Thyroid gland (tissue), 4 donors: ENCODE data around the gene WNK2. TPM values are rescaled to one million over a fixed set of nuclear protein-coding genes. Genes with fewer than 3 reads are reported as not detected.

Source experiments
- DNase-seq, 2 donors: peaks; one replicate each; pipeline ENCODE4 v3.0.0-alpha.2; 2019
- H3K27ac ChIP-seq, 3 donors: fragments of 200-600 bp; sonication (generic); 1 replicate in 2 of 3; 2 replicates in 1 of 3; pipeline ENCODE4 v1.5.1; 2016 to 2019; ENCODE audit warnings: mild to moderate bottlenecking in 1 of 3, moderate library complexity in 1 of 3
- H3K27me3 ChIP-seq: fragments of 200-600 bp; sonication (generic); one replicate; pipeline ENCODE4 v1.5.1; 2019
- H3K36me3 ChIP-seq, 2 donors: fragments of 200-600 bp; sonication (generic); one replicate each; pipeline ENCODE4 v1.5.1; 2016 to 2019
- H3K4me1 ChIP-seq, 2 donors: fragments of 200-600 bp; sonication (generic); one replicate each; pipeline ENCODE4 v1.5.1; 2017 to 2019
- H3K4me3 ChIP-seq, 3 donors: fragments of 200-600 bp; sonication (generic); replicated peaks in 1 of 3; 1 replicate in 2 of 3; 2 replicates in 1 of 3; pipeline ENCODE4 v1.5.1; 2016; ENCODE audit warnings: mild to moderate bottlenecking in 1 of 3
- H3K9me3 ChIP-seq: fragments of 200-600 bp; sonication (generic); one replicate; pipeline ENCODE4 v1.5.1; 2017
- POLR2A ChIP-seq, 2 donors: fragments of 450-650 bp; IDR thresholded peaks; one replicate each; pipeline ENCODE4 v1.6.1; 2017; ENCODE audit warnings: antibody characterized with exemption in 2 of 2, mild to moderate bottlenecking in 2 of 2, moderate library complexity in 1 of 2
- WGBS, 2 donors: methylation state at CpG; one replicate each; pipeline ENCODE4 v1.1.5; 2017; 5-methylcytosine and 5-hydroxymethylcytosine counted together
- intact Hi-C: fragments of 100-400 bp; cut with DNase I; formaldehyde crosslinking; loops from one replicate; pipeline ENCODE4 v1.15.1; 2023
- total RNA-seq, 4 donors: library from RNA; depleted of rRNA; stranded (reverse); fragments of >200 nt; gene quantifications; one replicate each; pipeline ENCODE4 v1.2.3, GENCODE V29; 2016
- TF ChIP-seq, protein P1 (sequence below), 6 experiments: fragments of 200-600 bp in 3 of 6; fragments of 450-650 bp in 3 of 6; sonication (generic) in 3 of 6; IDR thresholded peaks; one replicate each; pipeline ENCODE4 v1.5.1; 2016 to 2019; ENCODE audit warnings: antibody characterized with exemption in 6 of 6, mild to moderate bottlenecking in 2 of 6, inconsistent platforms in 1 of 6, moderate library complexity in 1 of 6

WNK2 gene
- total RNA-seq, 4 donors from 2014 or later, result 0.94 to 8.5 (median 8.1) TPM

- 90 to 91% methylated on average over 10 of the region's 10 CpGs for WGBS, 2 donors
- H3K27ac ChIP-seq, result no peak overlapping the region
- no peaks in the 10 kb centered on the region for H3K36me3 ChIP-seq
- no peak for TF ChIP-seq POLR2A (IDR thresholded peaks at IDR 0.05)
- TF ChIP-seq, protein P1, sequence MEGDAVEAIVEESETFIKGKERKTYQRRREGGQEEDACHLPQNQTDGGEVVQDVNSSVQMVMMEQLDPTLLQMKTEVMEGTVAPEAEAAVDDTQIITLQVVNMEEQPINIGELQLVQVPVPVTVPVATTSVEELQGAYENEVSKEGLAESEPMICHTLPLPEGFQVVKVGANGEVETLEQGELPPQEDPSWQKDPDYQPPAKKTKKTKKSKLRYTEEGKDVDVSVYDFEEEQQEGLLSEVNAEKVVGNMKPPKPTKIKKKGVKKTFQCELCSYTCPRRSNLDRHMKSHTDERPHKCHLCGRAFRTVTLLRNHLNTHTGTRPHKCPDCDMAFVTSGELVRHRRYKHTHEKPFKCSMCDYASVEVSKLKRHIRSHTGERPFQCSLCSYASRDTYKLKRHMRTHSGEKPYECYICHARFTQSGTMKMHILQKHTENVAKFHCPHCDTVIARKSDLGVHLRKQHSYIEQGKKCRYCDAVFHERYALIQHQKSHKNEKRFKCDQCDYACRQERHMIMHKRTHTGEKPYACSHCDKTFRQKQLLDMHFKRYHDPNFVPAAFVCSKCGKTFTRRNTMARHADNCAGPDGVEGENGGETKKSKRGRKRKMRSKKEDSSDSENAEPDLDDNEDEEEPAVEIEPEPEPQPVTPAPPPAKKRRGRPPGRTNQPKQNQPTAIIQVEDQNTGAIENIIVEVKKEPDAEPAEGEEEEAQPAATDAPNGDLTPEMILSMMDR (IDR thresholded peaks at IDR 0.05), result no peak
- no peak overlapping the region for H3K4me3 ChIP-seq
- peaks cover 3 to 9% of the 10 kb centered on the region in 2 donors for H3K4me1 ChIP-seq
- no peaks in the 10 kb centered on the region for H3K27me3 ChIP-seq
- no peaks in the 10 kb centered on the region for H3K9me3 ChIP-seq
- intact Hi-C loops, result no loop called here
- no peak for DNase-seq
These were observed 103.2 kb downstream of the WNK2 start for GRCh38 chr9:93287189-93287552.

GRCh38 chr9:93287593-93287992 is 103.7 kb downstream of the WNK2 start:
- DNase-seq, result no peak
- Histone ChIP-seq H3K36me3 (no peaks in the 10 kb centered on the region), H3K27ac (no peak overlapping the region), H3K4me1 (peaks cover 3 to 9% of the 10 kb centered on the region in 2 donors), H3K9me3 (no peaks in the 10 kb centered on the region), H3K27me3 (no peaks in the 10 kb centered on the region), H3K4me3 (no peak overlapping the region)
- 90 to 97% methylated on average over 5 of the region's 5 CpGs for WGBS, 2 donors
- no peak for TF ChIP-seq POLR2A (IDR thresholded peaks at IDR 0.05)
- TF ChIP-seq, protein P1 (IDR thresholded peaks at IDR 0.05), result no peak
- intact Hi-C loops, result no loop called here

- peaks cover 3 to 9% of the 10 kb centered on the region in 2 donors for H3K4me1 ChIP-seq
- no peaks in the 10 kb centered on the region for H3K9me3 ChIP-seq
- H3K27ac ChIP-seq, result no peak overlapping the region
- TF ChIP-seq POLR2A (IDR thresholded peaks at IDR 0.05), result no peak
- TF ChIP-seq, protein P1 (IDR thresholded peaks at IDR 0.05), result no peak
- no peak for DNase-seq
- WGBS, 2 donors, result 89 to 92% methylated on average over 8 of the region's 8 CpGs
- intact Hi-C loops, result no loop called here
- H3K36me3 ChIP-seq, result no peaks in the 10 kb centered on the region
- H3K27me3 ChIP-seq, result no peaks in the 10 kb centered on the region
- H3K4me3 ChIP-seq, result no peak overlapping the region
These were observed 104.4 kb downstream of the WNK2 start for GRCh38 chr9:93288341-93288740.

DNA sequence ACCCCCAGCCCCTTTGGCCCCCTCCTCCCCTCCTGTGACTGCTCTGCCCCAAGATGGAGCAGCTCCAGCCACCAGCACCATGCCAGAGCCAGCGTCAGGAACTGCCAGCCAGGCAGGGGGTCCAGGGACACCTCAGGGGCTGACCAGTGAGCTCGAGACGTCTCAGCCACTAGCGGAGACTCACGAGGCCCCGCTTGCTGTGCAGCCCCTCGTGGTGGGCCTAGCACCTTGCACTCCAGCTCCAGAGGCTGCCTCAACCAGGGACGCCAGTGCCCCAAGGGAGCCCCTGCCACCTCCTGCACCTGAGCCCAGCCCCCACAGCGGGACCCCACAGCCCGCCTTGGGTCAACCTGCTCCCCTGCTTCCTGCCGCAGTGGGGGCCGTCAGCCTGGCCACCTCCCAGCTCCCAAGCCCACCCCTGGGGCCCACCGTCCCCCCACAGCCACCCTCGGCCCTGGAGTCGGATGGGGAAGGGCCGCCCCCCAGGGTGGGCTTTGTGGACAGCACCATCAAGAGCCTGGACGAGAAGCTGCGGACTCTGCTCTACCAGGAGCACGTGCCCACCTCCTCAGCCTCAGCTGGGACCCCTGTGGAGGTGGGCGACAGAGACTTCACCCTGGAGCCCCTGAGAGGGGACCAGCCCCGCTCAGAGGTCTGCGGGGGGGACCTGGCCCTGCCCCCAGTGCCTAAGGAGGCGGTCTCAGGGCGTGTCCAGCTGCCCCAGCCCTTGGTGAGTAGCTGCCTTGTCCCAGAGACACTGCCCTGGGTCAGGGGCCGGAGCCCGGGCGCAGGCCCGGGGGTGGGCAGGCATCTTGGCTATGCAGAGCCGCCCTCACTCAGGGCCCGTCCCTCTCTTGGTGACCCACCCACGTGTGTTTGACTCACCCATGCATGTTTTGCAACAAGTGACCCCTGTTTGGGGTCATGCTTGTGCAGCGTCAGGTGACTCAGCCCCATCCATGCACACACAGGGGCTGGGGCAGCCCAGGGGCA is 105.2 kb downstream of the WNK2 start:
- no peak overlapping the region for H3K27ac ChIP-seq
- H3K9me3 ChIP-seq, result no peaks in the 10 kb centered on the region
- no peaks in the 10 kb centered on the region for H3K36me3 ChIP-seq
- H3K27me3 ChIP-seq, result no peaks in the 10 kb centered on the region
- H3K4me3 ChIP-seq, result no peak overlapping the region
- intact Hi-C loops, result no loop called here
- TF ChIP-seq POLR2A (IDR thresholded peaks at IDR 0.05), result no peak
- TF ChIP-seq, protein P1 (IDR thresholded peaks at IDR 0.05), result no peak
- WGBS, 2 donors, result 67 to 81% methylated on average over 4 to 13 of the region's 32 CpGs
- peaks cover 3 to 9% of the 10 kb centered on the region in 2 donors for H3K4me1 ChIP-seq
- DNase-seq, result no peak
